Measurements from ENCODE around the gene XPO6.

DNA sequence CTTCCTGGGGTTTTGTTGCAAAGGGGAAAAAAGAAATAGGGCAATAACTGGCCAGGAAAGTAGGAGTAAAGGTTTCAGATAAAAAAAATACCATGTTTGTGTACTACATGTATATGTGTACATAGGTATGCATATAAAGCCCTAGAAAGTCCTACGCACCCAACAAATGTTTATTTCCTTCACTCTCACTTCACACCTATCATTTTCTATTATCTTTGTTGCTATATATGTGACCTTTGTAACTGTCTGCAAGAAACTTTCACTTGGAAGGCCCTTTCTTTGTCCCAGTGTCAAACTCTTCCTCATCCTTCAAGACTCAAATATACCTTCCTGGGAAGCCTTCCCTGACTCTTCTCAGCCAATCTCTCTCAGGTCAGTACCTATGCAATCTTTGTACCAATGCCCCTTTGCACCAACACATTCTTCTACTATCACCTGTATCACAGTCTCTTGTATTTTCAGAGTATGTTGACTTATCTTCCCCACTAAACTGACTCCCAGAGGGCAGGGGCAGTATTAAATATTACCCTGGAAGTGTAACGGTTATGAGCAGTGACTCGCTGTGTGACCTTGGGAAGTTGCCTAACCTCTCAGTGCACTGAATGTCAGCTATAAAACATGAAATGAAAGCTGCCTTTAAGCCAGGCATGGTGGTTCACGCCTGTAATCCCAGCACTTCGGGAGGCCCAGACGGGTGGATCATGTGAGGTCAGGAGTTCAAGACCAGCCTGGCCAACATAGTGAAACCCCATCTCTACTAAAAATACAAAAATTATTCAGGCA, 6.5 kb downstream of the XPO6 start:
- TF ChIP-seq, protein P1, sequence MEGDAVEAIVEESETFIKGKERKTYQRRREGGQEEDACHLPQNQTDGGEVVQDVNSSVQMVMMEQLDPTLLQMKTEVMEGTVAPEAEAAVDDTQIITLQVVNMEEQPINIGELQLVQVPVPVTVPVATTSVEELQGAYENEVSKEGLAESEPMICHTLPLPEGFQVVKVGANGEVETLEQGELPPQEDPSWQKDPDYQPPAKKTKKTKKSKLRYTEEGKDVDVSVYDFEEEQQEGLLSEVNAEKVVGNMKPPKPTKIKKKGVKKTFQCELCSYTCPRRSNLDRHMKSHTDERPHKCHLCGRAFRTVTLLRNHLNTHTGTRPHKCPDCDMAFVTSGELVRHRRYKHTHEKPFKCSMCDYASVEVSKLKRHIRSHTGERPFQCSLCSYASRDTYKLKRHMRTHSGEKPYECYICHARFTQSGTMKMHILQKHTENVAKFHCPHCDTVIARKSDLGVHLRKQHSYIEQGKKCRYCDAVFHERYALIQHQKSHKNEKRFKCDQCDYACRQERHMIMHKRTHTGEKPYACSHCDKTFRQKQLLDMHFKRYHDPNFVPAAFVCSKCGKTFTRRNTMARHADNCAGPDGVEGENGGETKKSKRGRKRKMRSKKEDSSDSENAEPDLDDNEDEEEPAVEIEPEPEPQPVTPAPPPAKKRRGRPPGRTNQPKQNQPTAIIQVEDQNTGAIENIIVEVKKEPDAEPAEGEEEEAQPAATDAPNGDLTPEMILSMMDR (IDR thresholded peaks at IDR 0.05), result no peak
- no peak for TF ChIP-seq POLR2A (IDR thresholded peaks at IDR 0.05)
